Choroid plexus epithelial cell (primary cell): Measurements from ENCODE around the gene APOC4.

Experiments used
- DNase-seq: peaks from one replicate; pipeline ENCODE4 v3.0.0-alpha.2; 2010; ENCODE audit warnings: low read depth
- H3K4me3 ChIP-seq: 2 replicates; pipeline ENCODE4 v1.5.1; 2011; ENCODE audit warnings: low read depth, mild to moderate bottlenecking, control low read depth, low read length, moderate library complexity
- CTCF ChIP-seq: conservative IDR thresholded peaks from 2 replicates; pipeline ENCODE4 v1.5.1; 2011; ENCODE audit warnings: low read depth, mild to moderate bottlenecking, control low read depth, inconsistent platforms, low read length, moderate library complexity

Gene APOC4

GRCh38 chr19:44947041-44947581 is 5.1 kb downstream of the APOC4 start:
- DNase-seq: no peak
- TF ChIP-seq CTCF: no peak
- H3K4me3 ChIP-seq: no peak overlapping the region

GRCh38 chr19:44948237-44948636 is 6.2 kb downstream of the APOC4 start:
- no peak overlapping the region for H3K4me3 ChIP-seq
- no peak for TF ChIP-seq CTCF
- no peak for DNase-seq

GRCh38 chr19:44948763-44949374 is 6.8 kb downstream of the APOC4 start:
- DNase-seq: peak; percentile 33
- H3K4me3 ChIP-seq: no peak overlapping the region
- TF ChIP-seq CTCF: no peak

GRCh38 chr19:44949550-44949949 is 7.5 kb downstream of the APOC4 start:
- no peak for TF ChIP-seq CTCF
- no peak for DNase-seq
- no peak overlapping the region for H3K4me3 ChIP-seq

GRCh38 chr19:44951179-44952159 is 9.4 kb downstream of the APOC4 start:
- peak overlapping the region; percentile 39 for H3K4me3 ChIP-seq
- peak; percentile 87 for TF ChIP-seq CTCF
- peak; percentile 90 for DNase-seq

- TF ChIP-seq CTCF: no peak
- H3K4me3 ChIP-seq: peak overlapping the region; percentile 93
- no peak for DNase-seq
These were observed 12.2 kb downstream of the APOC4 start for GRCh38 chr19:44954278-44954648.
